Ureter (tissue), 1 donor: ENCODE data around the gene CENPS. TPM values are rescaled to one million over a fixed set of nuclear protein-coding genes. Genes with fewer than 3 reads are reported as not detected.
"Not testable (repeated sequence)": the region's sequence is repeated elsewhere in the genome, so short reads cannot be mapped to it uniquely, and the experiment has no call there.

Source experiments
- DNase-seq: peaks from one replicate; pipeline ENCODE4 v3.0.0-alpha.2; 2020; ENCODE audit warnings: low spot score
- total RNA-seq: library from RNA; stranded (reverse); gene quantifications from one replicate; pipeline ENCODE4 v1.2.4, GENCODE V29; 2023
- donor health status: DM: yes; HTN: yes; CAD: no.

Gene CENPS
- total RNA-seq, 1 donor from 2014 or later, result 14.9 TPM

GRCh38 chr1:10450836-10451235 lies 20.6 kb downstream of the CENPS start:
- DNase-seq, result no peak

- DNase-seq, result no peak
These were observed 21.1 kb downstream of the CENPS start for GRCh38 chr1:10451287-10451686.

GRCh38 chr1:10456048-10456447 lies 25.8 kb downstream of the CENPS start:
- no peak for DNase-seq

GRCh38 chr1:10456661-10457060 lies 26.4 kb downstream of the CENPS start:
- DNase-seq, result no peak

GRCh38 chr1:10457462-10457861 lies 27.2 kb downstream of the CENPS start:
- DNase-seq, result not testable (repeated sequence)

- no peak for DNase-seq
These were observed 27.6 kb downstream of the CENPS start for GRCh38 chr1:10457875-10458274.

GRCh38 chr1:10459184-10459583 lies 29.0 kb downstream of the CENPS start:
- no peak for DNase-seq

GRCh38 chr1:10467078-10467477 lies 36.8 kb downstream of the CENPS start:
- DNase-seq, result no peak

- DNase-seq, result no peak
These were observed 39.8 kb downstream of the CENPS start for GRCh38 chr1:10470043-10470442.

GRCh38 chr1:10471411-10472219 lies 41.4 kb downstream of the CENPS start:
- no peak for DNase-seq

- peak; percentile 95 for DNase-seq
These were observed 42.2 kb downstream of the CENPS start, which contains the start of gene DFFA for GRCh38 chr1:10472220-10473144. Gene DFFA (minus strand): TSS chr1:10472529. CDS start chr1:10472458, 71 bp downstream.

GRCh38 chr1:10473145-10473765 lies 43.0 kb downstream of the CENPS start:
- DNase-seq, result no peak

GRCh38 chr1:10474309-10474612 lies 44.0 kb downstream of the CENPS start:
- DNase-seq, result not testable (repeated sequence)

- DNase-seq, result peak; percentile 86
These were observed 44.6 kb downstream of the CENPS start, which contains the start of gene PEX14 for GRCh38 chr1:10474613-10475507. Gene PEX14 (plus strand): TSS chr1:10474950. CDS start chr1:10474967, 17 bp downstream.

- DNase-seq, result no peak
These were observed 45.3 kb downstream of the CENPS start for GRCh38 chr1:10475510-10475909.

- no peak for DNase-seq
These were observed 49.1 kb downstream of the CENPS start for GRCh38 chr1:10479296-10479695.

- no peak for DNase-seq
These were observed 50.4 kb downstream of the CENPS start for GRCh38 chr1:10480614-10481013.

GRCh38 chr1:10484521-10484920 lies 54.3 kb downstream of the CENPS start:
- no peak for DNase-seq

- DNase-seq, result no peak
These were observed 59.2 kb downstream of the CENPS start for GRCh38 chr1:10489291-10490055.

- DNase-seq, result no peak
These were observed 60.2 kb downstream of the CENPS start for GRCh38 chr1:10490286-10490970.
